ENCODE results near the gene SSX1. TPM values are rescaled to one million over a fixed set of nuclear protein-coding genes. Genes with fewer than 3 reads are reported as not detected.
"Not testable (repeated sequence)": the region's sequence is repeated elsewhere in the genome, so short reads cannot be mapped to it uniquely, and the experiment has no call there.

The SSX1 gene, protein sequence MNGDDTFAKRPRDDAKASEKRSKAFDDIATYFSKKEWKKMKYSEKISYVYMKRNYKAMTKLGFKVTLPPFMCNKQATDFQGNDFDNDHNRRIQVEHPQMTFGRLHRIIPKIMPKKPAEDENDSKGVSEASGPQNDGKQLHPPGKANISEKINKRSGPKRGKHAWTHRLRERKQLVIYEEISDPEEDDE
- total RNA-seq, result not detected
- long read RNA-seq, result 0 reads

DNA sequence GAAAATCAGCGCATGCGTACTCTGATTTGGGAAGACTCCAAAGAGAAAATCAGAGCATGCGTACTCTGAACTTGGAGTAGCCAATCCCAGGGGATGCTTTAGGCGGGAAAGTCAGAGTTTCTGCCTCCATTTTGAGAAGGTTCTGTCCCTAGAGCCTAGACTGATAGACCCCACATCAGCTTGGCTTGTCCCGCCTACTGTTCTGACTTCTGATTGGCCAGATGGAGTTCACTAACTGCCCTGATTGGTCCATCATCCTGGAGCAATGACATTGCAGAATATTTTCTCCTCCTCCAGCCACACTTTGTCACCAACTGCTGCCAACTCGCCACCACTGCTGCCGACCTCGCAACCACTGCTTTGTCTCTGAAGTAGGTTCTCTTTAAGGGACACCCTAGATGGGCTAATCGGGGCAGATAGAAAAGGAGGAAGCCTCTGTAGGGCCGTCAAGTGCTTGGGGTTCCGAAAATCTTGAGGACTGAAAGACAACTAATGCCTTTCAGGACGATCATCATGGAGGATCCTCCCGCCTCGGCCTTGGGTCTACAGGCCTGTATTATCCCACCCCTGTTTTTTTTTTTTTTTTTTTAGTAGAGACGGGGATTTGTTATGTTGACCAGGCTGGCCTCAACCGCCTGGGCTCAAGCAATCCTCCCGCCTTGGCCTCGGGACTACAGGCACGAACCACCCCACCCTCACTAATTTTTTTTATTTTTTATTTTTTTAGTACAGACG, at the start of gene SSX1:
Gene SSX1 (plus strand): TSS at position 331 of the 735 bp plus-strand sequence. CDS start 1,850 bp downstream, outside the sequence.
- ATAC-seq; DNase-seq; H3K4me1 ChIP-seq; H3K36me3 ChIP-seq; H3K27ac ChIP-seq; intact Hi-C loops (cut with DNase I); H3K4me3 ChIP-seq; H3K9me3 ChIP-seq; H3K27me3 ChIP-seq: not testable (repeated sequence)
- WGBS (ENCODE audit: insufficient coverage, low coverage, low lambda C conversion rate, missing lambda C conversion rate), result 69% methylated on average over 15 of the region's 20 CpGs

DNA sequence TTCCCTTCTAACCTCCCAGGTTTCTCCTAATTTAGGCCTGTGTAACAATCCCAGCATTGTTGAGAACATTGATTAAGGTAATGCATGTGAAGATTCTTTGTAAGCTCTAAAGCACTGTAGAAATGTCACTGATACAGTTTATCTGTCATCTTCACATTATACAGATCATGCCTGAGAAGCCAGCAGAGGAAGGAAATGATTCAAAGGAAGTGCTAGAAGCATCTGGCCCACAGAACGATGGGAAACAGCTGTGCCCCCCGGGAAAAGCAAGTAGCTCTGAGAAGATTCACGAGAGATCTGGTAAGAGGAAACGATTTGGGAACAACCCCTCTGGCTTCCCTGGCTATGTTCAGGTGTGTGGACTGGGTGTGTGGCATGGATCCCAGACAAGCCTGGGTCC, 40.9 kb upstream of the SSX1 start:
- H3K27ac ChIP-seq; H3K36me3 ChIP-seq; H3K27me3 ChIP-seq; DNase-seq; intact Hi-C loops (cut with DNase I); ATAC-seq; H3K4me1 ChIP-seq; H3K4me3 ChIP-seq; H3K9me3 ChIP-seq: not testable (repeated sequence)
- WGBS (ENCODE audit: insufficient coverage, low coverage, low lambda C conversion rate, missing lambda C conversion rate), result 20% methylated on average over 4 of the region's 4 CpGs

DNA sequence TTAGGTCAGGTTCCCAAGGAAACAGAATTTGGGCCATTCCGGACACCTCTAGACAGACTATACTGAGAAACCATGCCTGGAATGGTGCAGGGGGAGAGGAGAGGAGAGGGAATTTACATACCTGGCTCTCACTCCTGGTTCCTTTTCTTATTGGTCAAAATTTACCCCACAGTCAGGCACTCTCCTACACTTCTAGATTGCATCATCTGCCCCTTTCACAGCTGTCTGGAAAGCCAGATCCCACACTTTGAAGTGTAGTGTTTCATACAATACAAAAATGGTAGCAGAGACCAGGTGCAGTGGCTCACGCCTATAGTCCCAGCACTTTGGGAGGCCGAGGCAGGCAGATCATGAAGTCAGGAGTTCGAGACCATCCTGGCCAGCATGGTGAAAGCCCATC, 31.0 kb upstream of the SSX1 start:
- ATAC-seq; intact Hi-C loops (cut with DNase I); H3K36me3 ChIP-seq; DNase-seq; H3K4me3 ChIP-seq; H3K9me3 ChIP-seq; H3K27ac ChIP-seq; H3K27me3 ChIP-seq; H3K4me1 ChIP-seq: not testable (repeated sequence)
- WGBS (ENCODE audit: insufficient coverage, low coverage, low lambda C conversion rate, missing lambda C conversion rate), result 48% methylated on average over 3 of the region's 4 CpGs

GRCh38 chrX:48252945-48253344, 2.2 kb upstream of the SSX1 start:
- intact Hi-C loops (cut with DNase I); H3K27ac ChIP-seq; H3K9me3 ChIP-seq; H3K36me3 ChIP-seq; ATAC-seq; H3K4me3 ChIP-seq; DNase-seq; H3K4me1 ChIP-seq; H3K27me3 ChIP-seq: not testable (repeated sequence)
- 23% methylated on average over 6 of the region's 6 CpGs for WGBS (ENCODE audit: insufficient coverage, low coverage, low lambda C conversion rate, missing lambda C conversion rate)

DNA sequence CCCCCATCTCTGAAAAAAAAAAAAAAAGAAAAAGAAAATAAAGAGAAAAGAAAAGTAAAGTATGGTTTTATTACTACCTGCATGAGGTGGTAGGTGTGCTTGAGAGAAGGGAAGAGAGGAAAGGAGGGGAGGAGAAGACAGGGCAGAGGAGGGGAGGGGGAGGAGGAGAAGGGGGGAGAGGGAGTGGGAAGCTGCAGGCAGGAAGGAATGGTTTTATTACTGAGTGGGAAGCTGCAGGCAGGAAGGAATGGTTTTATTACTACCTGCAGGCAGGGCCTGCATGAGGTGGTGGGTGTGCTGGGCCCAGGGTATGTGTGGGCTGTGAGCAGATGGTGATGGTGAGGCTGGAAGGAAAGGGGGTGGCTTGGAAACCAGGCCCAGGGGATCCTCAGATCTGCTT, 19.2 kb downstream of the SSX1 start:
- intact Hi-C loops (cut with DNase I); H3K27ac ChIP-seq; ATAC-seq; H3K4me3 ChIP-seq; DNase-seq; H3K9me3 ChIP-seq; H3K36me3 ChIP-seq; H3K27me3 ChIP-seq; H3K4me1 ChIP-seq: not testable (repeated sequence)

- 52% methylated on average over 6 of the region's 9 CpGs for WGBS (ENCODE audit: insufficient coverage, low coverage, low lambda C conversion rate, missing lambda C conversion rate)
- H3K27ac ChIP-seq, result no peak overlapping the region
- H3K9me3 ChIP-seq, result no peaks in the 10 kb centered on the region
- TF ChIP-seq POLR2A (IDR thresholded peaks at IDR 0.05), result no peak
- TF ChIP-seq, protein P1, sequence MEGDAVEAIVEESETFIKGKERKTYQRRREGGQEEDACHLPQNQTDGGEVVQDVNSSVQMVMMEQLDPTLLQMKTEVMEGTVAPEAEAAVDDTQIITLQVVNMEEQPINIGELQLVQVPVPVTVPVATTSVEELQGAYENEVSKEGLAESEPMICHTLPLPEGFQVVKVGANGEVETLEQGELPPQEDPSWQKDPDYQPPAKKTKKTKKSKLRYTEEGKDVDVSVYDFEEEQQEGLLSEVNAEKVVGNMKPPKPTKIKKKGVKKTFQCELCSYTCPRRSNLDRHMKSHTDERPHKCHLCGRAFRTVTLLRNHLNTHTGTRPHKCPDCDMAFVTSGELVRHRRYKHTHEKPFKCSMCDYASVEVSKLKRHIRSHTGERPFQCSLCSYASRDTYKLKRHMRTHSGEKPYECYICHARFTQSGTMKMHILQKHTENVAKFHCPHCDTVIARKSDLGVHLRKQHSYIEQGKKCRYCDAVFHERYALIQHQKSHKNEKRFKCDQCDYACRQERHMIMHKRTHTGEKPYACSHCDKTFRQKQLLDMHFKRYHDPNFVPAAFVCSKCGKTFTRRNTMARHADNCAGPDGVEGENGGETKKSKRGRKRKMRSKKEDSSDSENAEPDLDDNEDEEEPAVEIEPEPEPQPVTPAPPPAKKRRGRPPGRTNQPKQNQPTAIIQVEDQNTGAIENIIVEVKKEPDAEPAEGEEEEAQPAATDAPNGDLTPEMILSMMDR (IDR thresholded peaks at IDR 0.05), result no peak
- no peaks in the 10 kb centered on the region for H3K4me1 ChIP-seq
- no peaks in the 10 kb centered on the region for H3K36me3 ChIP-seq
- DNase-seq (no peak), ATAC-seq (no peak)
- no peaks in the 10 kb centered on the region for H3K27me3 ChIP-seq
- no peak overlapping the region for H3K4me3 ChIP-seq
- intact Hi-C loops (cut with DNase I), result no loop called here
Measured at GRCh38 chrX:48278958-48279357, 23.8 kb downstream of the SSX1 start.

GRCh38 chrX:48280729-48281128, 25.5 kb downstream of the SSX1 start:
- intact Hi-C loops (cut with DNase I); ATAC-seq: not testable (repeated sequence)
- WGBS (ENCODE audit: insufficient coverage, low coverage, low lambda C conversion rate, missing lambda C conversion rate), result 60% methylated on average over 3 of the region's 3 CpGs

More at GRCh38 chrX:48280729-48281128, 25.5 kb downstream of the SSX1 start:
- H3K9me3 ChIP-seq, DNase-seq, H3K36me3 ChIP-seq, H3K27me3 ChIP-seq, H3K4me1 ChIP-seq, H3K27ac ChIP-seq, H3K4me3 ChIP-seq: not testable (repeated sequence)

Data from right lobe of liver (tissue), 6 donors.